Islet precursor cell (in vitro differentiated cells): ENCODE results near the gene CD101.

Experiments
- DNase-seq: peaks from one replicate; pipeline ENCODE4 v3.0.0-alpha.2; 2018

Gene CD101

GRCh38 chr1:116987256-116987555, 14.4 kb upstream of the CD101 start:
- DNase-seq, result no peak

DNA sequence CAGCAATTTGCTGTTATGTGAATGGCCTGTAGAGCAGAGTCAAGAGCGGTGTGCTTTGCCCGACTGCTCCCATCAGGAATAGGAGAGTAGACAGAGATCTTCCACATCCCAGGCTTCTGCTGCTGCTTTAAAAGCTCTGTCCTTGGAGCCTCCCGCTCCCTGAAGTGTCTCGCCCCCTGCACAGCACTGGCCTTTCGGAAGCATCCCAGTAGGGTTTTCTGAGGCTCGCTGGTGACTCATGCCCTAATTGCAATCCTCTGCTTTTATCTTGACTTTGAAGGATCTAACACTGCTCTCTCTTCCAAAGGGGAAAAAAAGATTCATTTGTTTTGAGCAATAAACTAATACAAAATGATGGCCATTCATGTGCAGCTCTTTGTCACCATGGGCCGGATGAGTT, 13.3 kb upstream of the CD101 start:
- DNase-seq, result peak; percentile 89

- no peak for DNase-seq
Measured at GRCh38 chr1:116988908-116989307, 12.7 kb upstream of the CD101 start.

DNA sequence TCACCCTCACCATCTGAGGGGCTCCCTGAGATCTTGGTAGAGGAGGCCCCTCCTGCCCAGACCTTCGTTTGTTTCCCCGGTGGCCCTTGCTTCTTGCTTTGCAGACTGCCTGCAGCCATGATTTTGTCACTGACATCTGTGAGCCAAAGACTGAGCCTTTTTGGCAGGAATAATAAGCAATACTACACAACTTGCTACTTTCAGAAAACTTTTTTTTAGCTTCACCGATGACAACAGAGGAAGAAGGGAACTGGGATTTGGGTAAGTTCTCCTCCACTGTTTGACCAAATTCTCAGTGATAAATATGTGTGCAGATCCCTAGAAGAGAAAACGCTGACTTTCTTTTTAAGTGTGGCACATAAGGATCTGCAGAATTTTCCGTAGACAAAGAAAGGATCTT, 11.7 kb upstream of the CD101 start:
- DNase-seq, result no peak

DNA sequence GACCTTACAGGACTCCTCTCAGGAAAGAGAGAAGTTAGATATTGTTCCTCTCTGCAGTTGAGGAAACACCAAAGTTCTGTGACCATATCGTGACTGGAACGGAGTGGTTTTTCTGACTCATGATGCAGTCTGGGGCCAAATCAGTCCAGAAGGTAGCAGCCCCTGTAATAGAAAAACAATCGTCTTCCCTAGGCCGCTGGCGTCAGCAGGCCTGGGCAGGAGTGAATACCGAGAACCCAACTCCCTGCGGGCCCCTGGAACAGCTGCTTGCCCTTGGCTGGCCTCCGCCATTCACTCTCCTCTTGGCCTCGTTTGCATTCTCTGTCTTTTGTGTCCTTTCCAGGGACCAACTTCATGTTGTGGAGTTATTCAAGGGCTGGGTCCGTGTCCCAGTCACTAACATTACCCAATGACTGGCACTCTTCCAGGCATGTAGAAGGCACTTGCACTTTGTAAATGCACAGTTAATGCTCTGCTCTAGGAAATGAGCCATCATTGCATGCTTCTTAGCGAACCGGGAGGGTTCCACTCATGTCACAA, 10.9 kb upstream of the CD101 start:
- no peak for DNase-seq

GRCh38 chr1:116991171-116991845, 10.3 kb upstream of the CD101 start:
- no peak for DNase-seq

DNA sequence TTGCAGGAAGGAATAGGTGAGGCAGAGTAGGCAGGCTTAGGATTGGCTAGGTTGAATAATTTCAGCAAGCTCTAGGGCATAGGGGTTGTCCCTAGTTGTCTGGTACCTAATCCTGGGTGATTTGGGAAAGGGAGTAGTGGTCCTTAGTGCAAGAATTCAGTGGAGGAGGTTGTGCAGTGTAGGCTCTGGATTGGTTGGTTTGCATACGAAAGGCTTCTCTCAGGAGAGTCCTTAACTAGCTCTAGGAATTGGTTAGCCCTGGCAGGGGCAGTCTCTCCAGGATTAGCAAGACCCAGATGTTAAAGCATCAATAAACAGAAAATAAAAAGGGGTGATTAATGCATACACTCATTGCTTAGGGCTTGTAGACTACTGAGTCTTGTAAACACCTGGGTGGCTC, 9.6 kb upstream of the CD101 start:
- DNase-seq, result no peak

DNA sequence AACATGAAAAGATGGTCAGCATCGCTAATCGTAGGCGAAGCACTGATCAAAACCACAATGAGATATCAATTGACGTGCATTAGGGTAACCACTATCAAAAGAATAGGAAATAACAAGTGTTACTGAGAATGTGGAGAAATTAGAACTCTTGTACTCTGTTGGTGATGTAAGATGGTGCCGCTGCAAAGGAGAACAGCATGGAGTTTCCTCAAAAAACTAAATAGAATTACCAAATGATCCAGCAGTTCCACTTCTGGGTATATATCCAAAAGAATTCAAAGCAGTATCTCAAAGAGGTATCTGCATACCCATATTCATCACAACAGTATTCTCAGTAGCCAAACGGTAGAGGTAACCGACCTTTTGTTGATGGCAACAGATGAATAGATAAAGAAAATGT, 8.3 kb upstream of the CD101 start:
- DNase-seq, result no peak

DNA sequence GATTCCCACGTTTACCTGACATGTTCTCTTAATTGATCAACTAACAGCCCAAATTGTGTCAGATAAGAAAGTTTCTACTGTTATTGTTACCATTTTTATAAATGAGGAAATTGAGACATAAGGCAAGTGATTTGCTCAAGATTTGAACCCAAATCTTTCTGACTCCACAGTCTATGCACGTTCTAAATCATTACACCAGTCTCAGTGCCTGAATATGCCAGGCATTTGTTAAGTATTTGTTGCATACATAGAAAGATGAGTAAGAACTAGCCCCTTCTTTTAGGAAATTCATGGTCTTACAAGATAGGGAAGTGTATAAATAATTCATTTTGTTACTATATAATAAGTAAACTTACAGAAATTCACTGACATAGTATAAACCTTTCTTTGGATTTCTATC, 7.1 kb upstream of the CD101 start:
- DNase-seq, result no peak

GRCh38 chr1:116997066-116997465, 4.5 kb upstream of the CD101 start:
- no peak for DNase-seq

DNA sequence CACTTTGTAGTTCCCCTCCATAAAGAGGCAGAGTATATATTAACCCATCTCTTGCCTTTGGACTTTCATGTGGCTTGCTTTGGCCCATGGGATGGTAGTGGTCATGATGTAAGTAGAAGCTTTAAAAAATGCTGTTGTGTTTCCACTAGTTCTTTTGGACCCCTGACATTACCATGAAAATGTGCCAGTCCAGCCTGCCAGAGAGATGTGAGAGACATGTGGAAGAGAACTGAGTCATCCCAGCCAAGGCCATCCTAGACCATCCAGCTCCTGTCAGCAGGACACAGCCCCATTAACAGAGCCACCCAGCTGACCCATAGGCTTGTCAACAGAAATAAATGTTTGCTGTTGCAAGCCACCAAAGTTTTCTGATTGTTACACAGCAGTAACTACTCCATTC, 3.9 kb upstream of the CD101 start:
- no peak for DNase-seq

DNA sequence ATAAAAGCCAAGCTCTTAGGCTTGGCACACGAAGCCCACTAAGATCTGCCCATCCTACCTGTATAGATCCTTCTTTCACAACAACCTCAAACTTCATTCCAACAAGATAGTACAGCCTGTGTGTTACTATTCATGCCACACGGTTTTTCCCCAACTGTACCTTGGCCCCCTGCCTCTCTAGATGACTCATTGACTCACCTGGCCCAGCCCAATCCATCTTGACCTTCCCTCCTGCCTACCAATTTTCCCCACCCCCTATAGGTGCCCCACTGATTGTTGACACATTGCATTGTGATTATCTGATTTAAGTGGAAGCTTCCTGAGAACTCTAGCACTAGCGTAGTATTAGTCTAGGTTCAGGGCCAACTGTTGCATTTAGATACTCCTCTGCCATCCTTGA, 2.0 kb upstream of the CD101 start:
- no peak for DNase-seq

GRCh38 chr1:117000142-117000541, 1.4 kb upstream of the CD101 start:
- peak; percentile 65 for DNase-seq

DNA sequence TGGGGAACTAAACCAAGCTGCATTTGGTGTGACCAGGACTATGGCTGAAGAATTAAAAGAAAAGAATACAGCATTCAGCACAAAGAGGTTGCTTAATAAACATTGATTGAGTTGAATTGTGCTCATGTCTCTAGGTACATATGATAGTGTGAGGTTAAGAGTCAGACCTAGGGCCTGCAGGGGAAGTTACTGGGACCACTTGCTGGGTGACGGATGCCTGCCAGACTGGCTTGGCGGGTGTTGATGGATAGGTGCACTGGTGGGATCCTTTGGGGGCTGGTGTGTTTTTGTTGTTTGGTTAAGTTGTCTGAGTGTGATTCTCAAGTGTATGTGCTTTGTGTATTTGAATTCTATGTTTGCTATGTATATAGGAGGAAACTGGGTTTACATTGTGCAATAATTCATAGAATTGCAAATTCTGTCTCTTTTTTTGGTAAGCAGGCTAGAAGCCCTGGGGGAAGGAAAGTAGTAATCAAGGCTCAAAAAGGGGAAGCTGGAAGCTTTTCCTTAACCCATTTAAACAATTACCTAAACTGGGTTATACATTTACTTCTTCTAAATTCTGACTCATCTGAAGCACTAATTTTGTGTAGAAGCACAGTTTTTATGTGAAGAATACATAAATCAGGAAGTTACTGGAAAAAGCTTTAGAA, 1.8 kb downstream of the CD101 start:
- DNase-seq, result no peak

GRCh38 chr1:117007719-117008013, 6.1 kb downstream of the CD101 start:
- no peak for DNase-seq

- DNase-seq, result peak; percentile 47
Measured at GRCh38 chr1:117008656-117009055, 7.1 kb downstream of the CD101 start.

DNA sequence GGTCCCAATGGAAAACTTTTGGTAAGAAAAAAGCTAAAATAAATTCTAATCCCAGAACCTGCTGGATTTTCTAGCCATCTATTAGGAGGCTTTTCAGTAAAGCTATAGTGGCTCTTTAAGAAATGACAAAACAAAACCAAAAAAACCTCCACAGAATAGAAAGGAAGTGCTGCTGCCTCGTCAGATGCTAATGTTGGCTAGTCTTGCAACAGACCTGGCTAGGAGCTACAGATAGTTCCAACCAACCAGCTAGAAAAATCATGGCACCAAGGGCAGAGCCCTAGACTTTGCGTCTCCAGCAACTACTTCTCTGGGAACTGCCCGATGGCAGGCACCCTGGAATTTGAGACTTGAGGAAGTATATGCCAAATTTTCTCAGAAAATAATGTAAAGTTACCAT, 7.6 kb downstream of the CD101 start:
- peak; percentile 23 for DNase-seq

GRCh38 chr1:117010310-117010969, 8.9 kb downstream of the CD101 start:
- peak; percentile 8 for DNase-seq

DNA sequence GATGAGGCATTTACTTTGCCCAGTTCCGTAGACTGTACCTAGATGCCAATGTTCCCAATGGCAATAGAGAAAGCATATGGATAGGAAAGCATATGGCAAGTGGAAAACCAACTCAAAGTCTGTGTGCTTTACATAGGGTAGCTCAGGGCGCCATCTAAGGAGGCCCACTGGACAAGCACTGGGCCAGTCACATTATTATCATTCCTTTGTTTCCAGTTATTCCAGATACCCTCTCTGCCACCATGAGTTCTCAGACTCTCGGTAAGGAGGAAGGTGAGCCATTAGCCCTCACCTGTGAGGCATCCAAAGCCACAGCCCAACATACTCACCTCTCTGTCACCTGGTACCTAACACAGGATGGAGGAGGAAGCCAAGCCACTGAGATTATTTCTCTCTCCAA, 9.8 kb downstream of the CD101 start:
- DNase-seq, result peak; percentile 11

DNA sequence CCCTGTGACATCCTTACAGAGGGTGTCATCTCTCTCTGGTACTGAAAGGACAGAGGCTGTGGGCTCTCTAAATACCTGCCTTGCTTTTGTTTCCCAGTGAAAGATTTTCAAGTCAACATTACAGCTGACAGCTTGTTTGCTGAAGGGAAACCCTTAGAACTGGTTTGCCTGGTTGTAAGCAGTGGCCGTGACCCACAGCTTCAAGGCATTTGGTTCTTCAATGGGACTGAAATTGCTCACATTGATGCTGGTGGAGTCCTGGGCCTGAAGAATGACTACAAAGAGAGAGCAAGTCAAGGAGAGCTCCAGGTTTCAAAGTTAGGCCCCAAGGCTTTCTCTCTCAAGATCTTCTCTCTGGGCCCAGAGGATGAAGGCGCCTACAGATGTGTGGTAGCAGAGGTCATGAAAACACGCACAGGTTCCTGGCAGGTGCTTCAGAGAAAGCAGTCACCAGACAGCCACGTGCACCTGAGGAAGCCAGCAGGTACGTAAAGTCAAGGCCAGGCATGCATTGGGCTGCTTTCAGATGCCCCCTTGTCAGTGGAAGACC, 11.8 kb downstream of the CD101 start:
- peak; percentile 80 for DNase-seq

DNA sequence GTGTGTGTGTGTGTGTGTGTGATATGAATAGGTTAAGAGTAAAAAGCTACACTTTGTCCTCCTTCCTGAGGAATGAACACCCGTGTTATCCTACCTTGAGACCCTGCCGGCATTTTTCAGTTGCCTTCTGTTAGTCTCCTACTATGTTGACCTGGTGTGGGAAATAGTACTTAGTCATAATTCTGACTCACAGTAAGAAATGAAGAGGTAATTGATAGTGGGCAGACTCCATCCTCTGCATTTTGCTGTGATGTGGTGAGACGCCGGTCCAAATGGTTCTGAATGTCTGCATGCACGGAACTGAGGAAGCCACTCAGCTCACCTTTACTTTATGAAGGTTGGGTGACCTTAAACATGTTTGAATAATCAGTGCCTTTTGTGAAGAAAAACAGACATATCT, 12.6 kb downstream of the CD101 start:
- peak; percentile 48 for DNase-seq

GRCh38 chr1:117015724-117016123, 14.2 kb downstream of the CD101 start:
- DNase-seq, result peak; percentile 35

DNA sequence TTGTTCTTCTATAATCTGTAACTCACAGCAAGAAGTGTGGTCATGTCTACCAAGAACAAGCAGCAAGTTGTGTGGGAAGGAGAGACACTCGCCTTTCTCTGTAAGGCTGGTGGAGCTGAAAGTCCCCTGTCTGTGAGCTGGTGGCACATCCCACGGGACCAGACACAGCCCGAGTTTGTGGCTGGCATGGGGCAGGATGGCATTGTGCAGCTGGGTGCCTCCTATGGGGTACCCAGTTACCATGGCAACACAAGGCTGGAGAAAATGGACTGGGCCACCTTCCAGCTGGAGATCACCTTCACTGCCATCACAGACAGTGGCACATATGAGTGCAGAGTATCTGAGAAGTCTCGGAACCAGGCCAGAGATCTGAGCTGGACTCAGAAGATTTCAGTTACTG, 15.5 kb downstream of the CD101 start:
- no peak for DNase-seq

GRCh38 chr1:117017648-117018047, 16.1 kb downstream of the CD101 start:
- no peak for DNase-seq
